GM12878 (cell line): ENCODE measurements around the gene SRSF2. TPM values are rescaled to one million over a fixed set of nuclear protein-coding genes. Genes with fewer than 3 reads are reported as not detected.

Source experiments
- BACH1 ChIP-seq: fragments of 450-650 bp; IDR thresholded peaks from 2 replicates; pipeline ENCODE4 v1.6.1; 2017; ENCODE audit warnings: mild to moderate bottlenecking, borderline replicate concordance
- BMI1 ChIP-seq: fragments of 450-650 bp; IDR thresholded peaks from 2 replicates; pipeline ENCODE4 v1.6.1; 2016; ENCODE audit warnings: mild to moderate bottlenecking, moderate library complexity, borderline replicate concordance
- CTCF ChIP-seq, 3 experiments: IDR thresholded peaks in 2 of 3; conservative IDR thresholded peaks in 1 of 3; 2 replicates each; pipeline ENCODE4 v1.5.1; 2011; ENCODE audit warnings: low read depth in 3 of 3, low read length in 3 of 3, mild to moderate bottlenecking in 3 of 3, control low read depth in 2 of 3, moderate library complexity in 2 of 3, inconsistent platforms in 1 of 3, mixed read lengths in 1 of 3; ENCODE audit not compliant: control insufficient read depth in 2 of 3, insufficient read depth in 1 of 3; ENCODE audit errors: extremely low read depth in 1 of 3
- E4F1 ChIP-seq: fragments of 450-650 bp; IDR thresholded peaks from 2 replicates; pipeline ENCODE4 v1.6.1; 2018; ENCODE audit warnings: borderline replicate concordance, mild to moderate bottlenecking; ENCODE audit not compliant: partially characterized antibody
- EGR1 ChIP-seq, 2 experiments: IDR thresholded peaks; 1 replicate in 1 of 2; 2 replicates in 1 of 2; pipeline ENCODE4 v1.6.1; 2011 to 2012; ENCODE audit warnings: low read depth in 2 of 2, low read length in 2 of 2, borderline replicate concordance in 1 of 2, mild to moderate bottlenecking in 1 of 2, moderate library complexity in 1 of 2
- FOXK2 ChIP-seq: fragments of 450-650 bp; IDR thresholded peaks from 2 replicates; pipeline ENCODE4 v1.6.1; 2017; ENCODE audit warnings: mild to moderate bottlenecking, moderate library complexity
- HDAC2 ChIP-seq: fragments of 200-600 bp; sonication (generic); IDR thresholded peaks from 2 replicates; pipeline ENCODE4 v1.6.1; 2017
- KDM1A ChIP-seq: fragments of 200-600 bp; sonication (generic); IDR thresholded peaks from 2 replicates; pipeline ENCODE4 v1.6.1; 2016; ENCODE audit warnings: borderline replicate concordance
- MXI1 ChIP-seq: fragments of 150-350 bp; IDR thresholded peaks from 2 replicates; pipeline ENCODE4 v1.6.1; 2011; ENCODE audit warnings: low read depth, mild to moderate bottlenecking, inconsistent platforms, low read length, improper control_type of control experiment
- MYB ChIP-seq: fragments of 150-350 bp; IDR thresholded peaks from 2 replicates; pipeline ENCODE4 v1.6.1; 2014; ENCODE audit warnings: mild to moderate bottlenecking, low read depth, low read length, borderline replicate concordance
- NFYA ChIP-seq: IDR thresholded peaks from 2 replicates; pipeline ENCODE4 v1.6.1; 2011; ENCODE audit warnings: low read depth, mild to moderate bottlenecking, low read length, improper control_type of control experiment, borderline replicate concordance
- PBX3 ChIP-seq: IDR thresholded peaks from 2 replicates; pipeline ENCODE4 v1.6.1; 2011; ENCODE audit warnings: mild to moderate bottlenecking, low read depth, low read length, moderate library complexity; ENCODE audit not compliant: insufficient replicate concordance
- PRDM15 ChIP-seq: fragments of 450-650 bp; formaldehyde crosslinking; IDR thresholded peaks from 2 replicates; pipeline ENCODE4 v1.4.0; 2020; ENCODE audit warnings: mild to moderate bottlenecking, moderate library complexity
- RELB ChIP-seq: fragments of 450-650 bp; IDR thresholded peaks from 2 replicates; pipeline ENCODE4 v1.6.1; 2017; ENCODE audit warnings: low read depth, mild to moderate bottlenecking, moderate library complexity
- SUZ12 ChIP-seq: fragments of 200-600 bp; sonication (generic); IDR thresholded peaks from one replicate; pipeline ENCODE4 v1.6.1; 2018; ENCODE audit warnings: antibody characterized with exemption, mild to moderate bottlenecking; ENCODE audit not compliant: unreplicated experiment
- TCF3 ChIP-seq: IDR thresholded peaks from 2 replicates; pipeline ENCODE4 v1.6.1; 2012; ENCODE audit warnings: low read depth, mild to moderate bottlenecking, low read length, borderline replicate concordance; ENCODE audit not compliant: insufficient read depth
- polyA plus RNA-seq, 11 experiments: library from polyadenylated mRNA; depleted of rRNA in 4 of 11; unstranded in 6 of 11; stranded (reverse) in 5 of 11; fragments of >200 nt; fragmentation: Nextera tagmentation in 4 of 11; fragmentation: Illumina TruSeq in 1 of 11; extraction: Ambion mirVana in 4 of 11; extraction: Trizol in 1 of 11; gene quantifications; 1 replicate in 1 of 11; 2 replicates in 10 of 11; pipeline versions ENCODE4 v1.2.1 to v1.2.3, GENCODE V29; 2011 to 2016; ENCODE audit warnings: inconsistent platforms in 2 of 11, missing spikeins in 2 of 11, low read depth in 1 of 11
- total RNA-seq, 4 experiments: library from RNA; depleted of rRNA in 3 of 4; stranded (reverse); fragments of >200 nt in 3 of 4; fragmentation: Illumina TruSeq in 1 of 4; extraction: Trizol in 1 of 4; gene quantifications; 2 replicates each; pipeline versions ENCODE4 v1.2.1 to v1.2.3, GENCODE V29; 2013 to 2021

The SRSF2 gene
- total and polyA plus RNA-seq, 10 of the 15 experiments (the other 5 are each of a cell fraction or from before 2014, with no cell fraction given): 225 to 795 (median 410) TPM

- TF ChIP-seq MYB (no peak), KDM1A (no peak), E4F1 (no peak), EGR1 (IDR thresholded peaks at IDR 0.05; ENCODE audit: borderline replicate concordance in 1 of 2, low read depth in 2 of 2, low read length in 2 of 2) (no peak), MXI1 (peak; percentile 82; the same call in 1 of the 2 replicates), FOXK2 (no peak; the same call in 1 of the 2 replicates), NFYA (no peak), TCF3 (peak; percentile 84), HDAC2 (no peak), CTCF (IDR thresholded peaks at IDR 0.05 in 2 of 3, conservative IDR thresholded peaks at IDR 0.05 in 1 of 3; ENCODE audit: control insufficient read depth in 2 of 3, extremely low read depth in 1 of 3, insufficient read depth in 1 of 3, low read depth in 3 of 3, low read length in 3 of 3) (peak; percentile 70 to 79 (median 75)), PRDM15 (CRISPR knock-in tag) (no peak), BMI1 (no peak), PBX3 (no peak), BACH1 (peak; percentile 86), SUZ12 (no peak), RELB (peak; percentile 61)
These were observed 10.1 kb downstream of the SRSF2 start, which contains the start of gene METTL23 (continued) for GRCh38 chr17:76726776-76727718.
